LNCaP clone FGC (cell line): ENCODE measurements around the gene UBTD1.

Experiments
- DNase-seq: peaks from one replicate; pipeline ENCODE4 v3.0.0-alpha.2; 2011; ENCODE audit warnings: low read depth
- H3K4me3 ChIP-seq: 2 replicates; pipeline ENCODE4 v1.5.1; 2011; ENCODE audit warnings: mild to moderate bottlenecking, low read depth, low read length, control low read depth
- TF ChIP-seq, protein P1 (sequence below): IDR thresholded peaks from 2 replicates; pipeline ENCODE4 v1.5.1; 2012; ENCODE audit warnings: mild to moderate bottlenecking; ENCODE audit not compliant: control insufficient read depth, insufficient read depth; ENCODE audit errors: extremely low read depth

Gene UBTD1

DNA sequence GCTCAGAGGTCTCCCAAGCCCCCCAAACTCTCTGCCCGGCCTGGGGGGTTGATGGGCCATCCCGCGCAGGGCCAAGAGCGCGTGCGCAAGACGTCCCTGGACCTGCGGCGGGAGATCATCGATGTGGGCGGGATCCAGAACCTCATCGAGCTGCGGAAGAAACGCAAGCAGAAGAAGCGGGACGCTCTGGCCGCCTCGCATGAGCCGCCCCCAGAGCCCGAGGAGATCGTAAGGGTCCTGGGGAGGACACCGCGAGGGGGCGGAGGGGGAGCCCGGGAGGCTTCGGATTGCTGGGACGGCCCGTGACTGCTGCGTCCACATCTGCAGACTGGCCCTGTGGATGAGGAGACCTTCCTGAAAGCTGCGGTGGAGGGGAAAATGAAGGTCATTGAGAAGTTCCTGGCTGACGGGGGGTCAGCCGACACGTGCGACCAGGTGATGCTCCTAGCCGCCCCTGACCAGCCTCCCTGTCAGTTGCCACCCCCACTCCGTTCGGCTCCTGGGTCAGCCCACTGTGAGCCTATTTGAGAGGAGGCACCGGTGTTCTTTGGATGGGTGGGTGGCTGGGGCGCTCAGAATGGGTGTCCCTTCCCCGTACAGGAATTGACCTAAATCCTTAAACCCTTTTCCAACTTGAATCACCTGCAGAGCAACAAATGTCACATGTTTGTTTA, 79.6 kb downstream of the UBTD1 start:
- no peak overlapping the region for H3K4me3 ChIP-seq
- TF ChIP-seq, protein P1, sequence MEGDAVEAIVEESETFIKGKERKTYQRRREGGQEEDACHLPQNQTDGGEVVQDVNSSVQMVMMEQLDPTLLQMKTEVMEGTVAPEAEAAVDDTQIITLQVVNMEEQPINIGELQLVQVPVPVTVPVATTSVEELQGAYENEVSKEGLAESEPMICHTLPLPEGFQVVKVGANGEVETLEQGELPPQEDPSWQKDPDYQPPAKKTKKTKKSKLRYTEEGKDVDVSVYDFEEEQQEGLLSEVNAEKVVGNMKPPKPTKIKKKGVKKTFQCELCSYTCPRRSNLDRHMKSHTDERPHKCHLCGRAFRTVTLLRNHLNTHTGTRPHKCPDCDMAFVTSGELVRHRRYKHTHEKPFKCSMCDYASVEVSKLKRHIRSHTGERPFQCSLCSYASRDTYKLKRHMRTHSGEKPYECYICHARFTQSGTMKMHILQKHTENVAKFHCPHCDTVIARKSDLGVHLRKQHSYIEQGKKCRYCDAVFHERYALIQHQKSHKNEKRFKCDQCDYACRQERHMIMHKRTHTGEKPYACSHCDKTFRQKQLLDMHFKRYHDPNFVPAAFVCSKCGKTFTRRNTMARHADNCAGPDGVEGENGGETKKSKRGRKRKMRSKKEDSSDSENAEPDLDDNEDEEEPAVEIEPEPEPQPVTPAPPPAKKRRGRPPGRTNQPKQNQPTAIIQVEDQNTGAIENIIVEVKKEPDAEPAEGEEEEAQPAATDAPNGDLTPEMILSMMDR = no peak

GRCh38 chr10:97580421-97581367, 82.0 kb downstream of the UBTD1 start:
- H3K4me3 ChIP-seq = no peak overlapping the region
- DNase-seq = no peak
- TF ChIP-seq, protein P1 = no peak

More for the DNA sequence above, 79.6 kb downstream of the UBTD1 start:
- DNase-seq = no peak

GRCh38 chr10:97582169-97582568, 83.4 kb downstream of the UBTD1 start:
- DNase-seq = no peak
- TF ChIP-seq, protein P1 = no peak
- H3K4me3 ChIP-seq = no peak overlapping the region

- no peak overlapping the region for H3K4me3 ChIP-seq
- TF ChIP-seq, protein P1 = no peak
- no peak for DNase-seq
Measured at GRCh38 chr10:97583476-97583875, 84.8 kb downstream of the UBTD1 start.

DNA sequence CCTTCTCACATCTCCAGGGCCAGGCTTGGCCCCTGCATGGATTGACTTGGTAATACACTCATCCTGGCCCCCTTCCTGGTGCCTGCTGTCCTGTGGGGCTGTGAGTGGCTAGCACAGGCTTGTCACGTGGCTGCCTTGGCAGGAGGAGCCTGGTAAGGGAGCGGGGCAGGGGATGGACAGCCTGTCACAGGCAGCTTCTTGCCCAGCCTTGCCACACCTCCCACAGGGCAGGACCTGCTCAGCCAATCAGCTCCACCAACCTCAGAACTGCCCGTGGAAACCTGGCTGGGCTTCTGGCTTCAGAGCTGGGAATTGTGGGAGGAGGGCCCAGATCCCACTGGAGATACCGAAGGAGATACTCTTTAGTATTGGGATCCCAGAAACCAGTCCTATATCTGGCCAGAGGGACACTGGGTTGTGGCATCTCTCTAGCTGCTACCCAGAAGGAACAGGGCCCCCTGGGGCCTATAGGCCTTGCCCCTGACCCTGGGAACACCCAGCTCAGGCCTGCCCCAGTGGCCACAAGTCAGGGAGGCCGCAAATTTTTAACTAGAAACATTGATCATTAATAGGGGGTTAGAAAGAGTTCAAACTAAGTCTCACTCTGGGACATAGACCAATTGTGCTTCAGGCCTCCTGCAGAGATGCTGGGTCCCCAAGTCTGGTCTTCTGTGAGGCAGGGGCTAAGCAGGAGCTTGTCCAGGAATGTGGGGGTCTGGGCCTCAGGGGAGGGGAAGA, 85.5 kb downstream of the UBTD1 start, which contains the start of gene HOGA1:
Gene HOGA1 (plus strand): TSS at position 330 of the 738 bp plus-strand sequence. CDS start 315 bp downstream, at position 645.
- TF ChIP-seq, protein P1 = no peak
- peak; percentile 97 for DNase-seq
- H3K4me3 ChIP-seq = peak within 1 kb of the TSS; percentile 55

DNA sequence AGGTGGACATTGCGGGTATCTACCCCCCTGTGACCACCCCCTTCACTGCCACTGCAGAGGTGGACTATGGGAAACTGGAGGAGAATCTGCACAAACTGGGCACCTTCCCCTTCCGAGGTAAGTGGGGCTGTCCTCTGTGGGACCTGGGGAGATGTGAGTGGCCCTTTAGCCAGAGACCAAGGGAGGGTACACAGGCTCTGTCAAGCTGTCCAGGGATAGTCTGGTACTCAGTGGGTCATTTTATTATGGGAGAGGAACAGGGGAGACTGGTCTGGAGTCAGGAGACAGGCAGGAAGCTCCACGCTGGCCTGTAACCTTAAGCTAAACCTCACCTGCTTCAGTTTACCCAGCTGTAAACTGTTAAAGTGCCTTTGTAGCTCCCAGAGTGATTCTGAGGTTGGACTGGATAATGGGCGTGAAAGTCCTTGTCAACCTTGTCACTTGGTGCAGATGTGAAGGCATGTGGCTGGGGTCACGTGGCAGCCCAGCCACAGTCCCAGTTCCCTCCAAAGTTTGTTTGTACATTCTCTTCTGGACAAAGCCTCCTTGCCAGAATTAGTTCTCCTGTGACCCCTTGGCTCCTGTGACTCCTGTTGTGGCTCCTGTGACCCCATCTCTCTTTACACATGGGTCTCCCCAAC, 86.2 kb downstream of the UBTD1 start:
- TF ChIP-seq, protein P1 = no peak
- peak overlapping the region; percentile 55 for H3K4me3 ChIP-seq
- DNase-seq = no peak
